CD4-positive, alpha-beta T cell (primary cell): ENCODE measurements around the gene BMF. TPM values are rescaled to one million over a fixed set of nuclear protein-coding genes. Genes with fewer than 3 reads are reported as not detected.
A peak's percentile ranks its signal among the peaks of the same experiment; 100 is the strongest.

Experiments used
- ATAC-seq: fragments of 200-7000 bp; cut with Tn5 transposase; one replicate; pipeline ENCODE4 v1.10.0; 2022; ENCODE audit warnings: mild to moderate bottlenecking; ENCODE audit not compliant: poor library complexity
- CTCF ChIA-PET: fragments of 350-600 bp; sonication (Branson Sonifier 250); formaldehyde crosslinking; loops from one replicate; lab custom pipeline; 2021; ENCODE audit warnings: antibody characterized with exemption, inconsistent platforms; lab: Charles Lee
- POLR2A ChIA-PET: fragments of 350-600 bp; sonication (Branson Sonifier 250); formaldehyde crosslinking; loops from one replicate; lab custom pipeline; 2021; ENCODE audit warnings: antibody characterized with exemption, inconsistent platforms; lab: Charles Lee
- DNase-seq, 14 experiments: peaks; one replicate each; pipeline ENCODE4 v3.0.0-alpha.2; 2013 to 2020; ENCODE audit warnings: mixed read lengths in 2 of 14
- H3K27ac ChIP-seq, 2 donors: one replicate each; pipeline versions ENCODE4 v1.5.1 to v1.7.0; 2013; ENCODE audit warnings: low read length in 2 of 2, low read depth in 1 of 2, mild to moderate bottlenecking in 1 of 2
- H3K27me3 ChIP-seq, 2 experiments: 1 replicate in 1 of 2; 2 replicates in 1 of 2; pipeline versions ENCODE4 v1.6.1 to v1.7.0; 2013; ENCODE audit warnings: low read length in 2 of 2, control low read depth in 1 of 2, mild to moderate bottlenecking in 1 of 2, moderate library complexity in 1 of 2; ENCODE audit not compliant: insufficient read depth in 2 of 2, control insufficient read depth in 1 of 2
- H3K36me3 ChIP-seq: one replicate; pipeline ENCODE4 v1.6.1; 2013; ENCODE audit warnings: low read length, control low read depth; ENCODE audit not compliant: insufficient read depth
- H3K4me1 ChIP-seq: one replicate; pipeline ENCODE4 v1.6.1; 2013; ENCODE audit warnings: low read length, control low read depth; ENCODE audit not compliant: insufficient read depth
- H3K4me3 ChIP-seq: one replicate; pipeline ENCODE4 v1.5.1; 2013; ENCODE audit warnings: mild to moderate bottlenecking, low read length, moderate library complexity
- H3K9me3 ChIP-seq, 2 experiments: 1 replicate in 1 of 2; 2 replicates in 1 of 2; pipeline versions ENCODE4 v1.6.1 to v1.7.0; 2013; ENCODE audit warnings: low read length in 2 of 2, mild to moderate bottlenecking in 2 of 2, control low read depth in 1 of 2, moderate library complexity in 1 of 2; ENCODE audit not compliant: control insufficient read depth in 1 of 2, insufficient read depth in 1 of 2
- H3K27ac Mint-ChIP-seq: one replicate; pipeline ENCODE4 v1.8.0; 2020; ENCODE audit warnings: mixed read lengths
- H3K27me3 Mint-ChIP-seq: one replicate; pipeline ENCODE4 v1.8.0; 2021; ENCODE audit warnings: mixed read lengths
- H3K36me3 Mint-ChIP-seq: one replicate; pipeline ENCODE4 v1.8.0; 2021; ENCODE audit warnings: low read depth, mixed read lengths
- H3K4me1 Mint-ChIP-seq: one replicate; pipeline ENCODE4 v1.8.0; 2021; ENCODE audit warnings: low read depth, mixed read lengths
- H3K4me3 Mint-ChIP-seq: one replicate; pipeline ENCODE4 v1.8.0; 2020; ENCODE audit warnings: mild to moderate bottlenecking, mixed read lengths
- H3K9me3 Mint-ChIP-seq: one replicate; pipeline ENCODE4 v1.8.0; 2020; ENCODE audit warnings: mixed read lengths
- CTCF ChIP-seq: fragments of 200-600 bp; IDR thresholded peaks from one replicate; pipeline ENCODE4 v1.8.0; 2022; ENCODE audit warnings: antibody characterized with exemption, mild to moderate bottlenecking
- intact Hi-C, 2 experiments: fragments of 100-400 bp; cut with DNase I in 1 of 2; cut with micrococcal nuclease in 1 of 2; formaldehyde crosslinking; loops; one replicate each; pipeline versions ENCODE4 v1.15.1 to v1.9.0; 2023 to 2025; cut with DNase I, micrococcal nuclease
- total RNA-seq, 174 experiments: library from RNA in 2 of 174; stranded (reverse) in 2 of 174; gene quantifications; one replicate each; pipeline ENCODE4 v1.2.3 and lab custom pipeline; 2021 to 2026

The BMF gene
- total RNA-seq, 2 experiments from 2014 or later: 13.5 to 13.9 TPM

DNA sequence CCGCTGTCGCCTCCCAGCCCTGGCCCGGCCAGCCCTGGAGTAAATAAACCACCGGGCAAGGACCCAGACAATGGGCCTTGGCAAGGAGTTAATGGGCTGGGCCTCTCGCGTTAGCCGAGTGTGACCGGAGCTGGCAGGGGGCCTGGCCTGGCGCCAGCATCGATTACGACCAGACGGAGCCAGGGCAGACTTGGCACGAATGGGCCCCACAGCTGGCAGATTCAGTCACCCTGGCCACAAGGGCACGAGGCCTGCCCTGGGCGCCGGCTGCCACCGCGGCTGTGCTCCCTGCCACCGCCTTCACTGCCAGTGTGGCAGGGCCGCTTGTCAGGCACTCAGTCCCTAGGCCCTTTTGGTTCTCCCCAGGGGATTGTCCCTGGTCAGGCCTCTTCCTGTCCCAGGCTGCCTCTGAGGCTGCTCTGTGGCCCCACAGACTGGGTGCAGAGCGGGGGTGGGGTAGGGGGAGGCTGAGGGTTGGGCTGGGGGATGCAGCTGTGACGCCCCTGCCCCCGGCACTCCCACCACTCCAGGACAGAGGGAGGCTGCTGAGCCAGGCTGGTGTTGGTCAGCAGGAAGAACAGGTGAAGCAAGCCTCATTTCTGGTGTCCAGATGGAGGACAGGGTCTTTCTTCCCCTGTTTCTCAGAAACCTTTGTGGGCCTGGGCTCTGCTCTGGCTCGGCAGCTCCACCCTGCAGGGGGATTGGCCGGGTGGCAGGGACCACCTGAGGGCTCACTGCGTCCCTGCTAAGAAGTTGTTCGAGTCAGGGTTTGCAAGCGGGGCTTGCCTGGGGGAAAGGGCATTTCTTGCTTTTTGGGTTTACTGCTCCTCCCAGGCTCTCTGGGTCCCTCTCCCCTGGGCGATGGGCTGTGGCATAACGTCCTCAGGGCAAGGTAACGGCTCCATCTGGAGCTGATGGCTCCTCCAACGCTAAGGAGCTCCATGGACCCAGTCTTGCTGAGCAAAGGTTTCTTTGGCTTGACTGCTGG, 39.2 kb downstream of the BMF start:
- ATAC-seq (no peak), DNase-seq (peak in 1 of 14 experiments; percentile 29)
- no peak overlapping the region for H3K4me3 ChIP-seq
- H3K27me3 Mint-ChIP-seq: no peaks in the 10 kb centered on the region
- intact Hi-C loops: no loop called here
- POLR2A ChIA-PET: interaction anchor here (1.5 kb wide), 1 partner anchor 29 kb away, joined by 3 read pairs; no protein-coding TSS in a partner anchor
- no peak overlapping the region for H3K27ac Mint-ChIP-seq
- CTCF ChIA-PET: interaction anchor here (1.3 kb wide), 1 partner anchor 36 kb away, joined by 3 read pairs; no protein-coding TSS in a partner anchor
- H3K27me3 ChIP-seq: peaks cover 0 to 3% of the 10 kb centered on the region in 2 experiments
- no peaks in the 10 kb centered on the region for H3K9me3 Mint-ChIP-seq
- no peaks in the 10 kb centered on the region for H3K9me3 ChIP-seq
- no peak overlapping the region for H3K4me3 Mint-ChIP-seq
- peaks cover 14% of the 10 kb centered on the region for H3K4me1 Mint-ChIP-seq
- H3K27ac ChIP-seq: no peak overlapping the region
- no peak for TF ChIP-seq CTCF
- H3K4me1 ChIP-seq: peaks cover 9% of the 10 kb centered on the region
- H3K36me3 ChIP-seq: no peaks in the 10 kb centered on the region
- no peaks in the 10 kb centered on the region for H3K36me3 Mint-ChIP-seq

DNA sequence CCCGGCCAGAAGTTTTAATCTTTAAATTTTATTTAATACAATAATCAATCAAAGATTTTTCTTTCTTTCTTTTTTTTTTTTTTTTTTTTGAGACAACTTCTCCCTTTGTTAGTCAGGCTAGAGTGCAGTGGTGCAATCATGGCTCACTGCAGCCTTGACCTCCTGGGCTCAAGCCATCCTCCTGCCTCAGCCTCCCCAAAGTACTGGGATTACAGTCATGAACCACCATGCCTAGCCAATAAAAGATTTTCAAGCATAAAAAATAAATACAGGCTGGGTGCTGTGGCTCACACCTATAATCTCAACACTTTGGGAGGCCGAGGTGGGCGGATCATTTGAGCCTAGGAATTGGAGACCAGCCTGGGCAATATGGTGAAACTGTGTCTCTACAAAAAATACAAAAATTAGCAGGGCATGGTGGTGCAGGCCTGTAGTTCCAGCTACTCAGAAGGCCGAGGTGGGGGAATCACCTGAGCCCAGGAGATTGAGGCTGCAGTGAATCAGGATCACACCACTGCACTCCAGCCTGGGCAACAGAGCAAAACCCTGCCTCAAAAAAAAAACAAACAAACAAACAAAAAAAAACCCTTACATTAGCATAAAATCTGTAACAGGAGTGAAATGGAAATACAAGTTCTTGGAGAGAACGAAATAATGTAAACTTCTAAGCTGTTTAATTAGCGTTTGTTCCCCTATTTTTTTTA, 40.6 kb downstream of the BMF start:
- intact Hi-C loops: no loop called here

More for the DNA sequence above, 40.6 kb downstream of the BMF start:
- no peaks in the 10 kb centered on the region for H3K9me3 ChIP-seq
- no peak overlapping the region for H3K4me3 Mint-ChIP-seq
- peaks cover 0 to 3% of the 10 kb centered on the region in 2 experiments for H3K27me3 ChIP-seq
- ATAC-seq: no peak
- H3K27ac Mint-ChIP-seq: no peak overlapping the region
- H3K4me1 ChIP-seq: peaks cover 9% of the 10 kb centered on the region
- no peaks in the 10 kb centered on the region for H3K27me3 Mint-ChIP-seq
- H3K4me1 Mint-ChIP-seq: peaks cover 14% of the 10 kb centered on the region
- no peaks in the 10 kb centered on the region for H3K36me3 Mint-ChIP-seq
- H3K9me3 Mint-ChIP-seq: no peaks in the 10 kb centered on the region
- ChIA-PET POLR2A (no interaction called here), CTCF (no interaction called here)
- no peak for TF ChIP-seq CTCF
- H3K27ac ChIP-seq: no peak overlapping the region
- H3K36me3 ChIP-seq: no peaks in the 10 kb centered on the region
- no peak for DNase-seq
- H3K4me3 ChIP-seq: no peak overlapping the region
